ACHN (cell line): ENCODE results near the gene CACNA1C.
A peak's percentile ranks its signal among the peaks of the same experiment; 100 is the strongest.

ENCODE experiments used
- DNase-seq: peaks from one replicate; pipeline ENCODE4 v3.0.0-alpha.2; 2015
- in situ Hi-C: cut with HindIII; loops from 2 replicates; pipeline ENCODE4 v1.10.0; 2017; ENCODE audit warnings: low sequenced_read_pairs, low pct_ligation_motif_present, low pct_unique_long_range_greater_than_20kb

The CACNA1C gene

GRCh38 chr12:2032506-2032905, 20.3 kb upstream of the CACNA1C start:
- DNase-seq, result no peak
- in situ Hi-C loops, result no loop called here

GRCh38 chr12:2034633-2035430, 18.0 kb upstream of the CACNA1C start:
- in situ Hi-C loops, result no loop called here
- peak; percentile 90 for DNase-seq

GRCh38 chr12:2035431-2036055, 17.2 kb upstream of the CACNA1C start:
- no peak for DNase-seq
- in situ Hi-C loops, result no loop called here

- no peak for DNase-seq
- in situ Hi-C loops, result no loop called here
Observed at GRCh38 chr12:2039034-2039433, 13.8 kb upstream of the CACNA1C start.

GRCh38 chr12:2043054-2043453, 9.7 kb upstream of the CACNA1C start:
- DNase-seq, result no peak
- in situ Hi-C loops, result no loop called here

- no peak for DNase-seq
- in situ Hi-C loops, result no loop called here
Observed at GRCh38 chr12:2044165-2044564, 8.6 kb upstream of the CACNA1C start.

- in situ Hi-C loops, result no loop called here
- no peak for DNase-seq
Observed at GRCh38 chr12:2046957-2047356, 5.8 kb upstream of the CACNA1C start.

- no peak for DNase-seq
- in situ Hi-C loops, result no loop called here
Observed at GRCh38 chr12:2047752-2048151, 5.0 kb upstream of the CACNA1C start.

GRCh38 chr12:2049604-2050540, 2.9 kb upstream of the CACNA1C start:
- no peak for DNase-seq
- in situ Hi-C loops, result no loop called here

GRCh38 chr12:2051700-2052621, 826 bp upstream of the CACNA1C start:
- in situ Hi-C loops, result no loop called here
- DNase-seq, result no peak

GRCh38 chr12:2053691-2054090, 904 bp downstream of the CACNA1C start:
- DNase-seq, result no peak
- in situ Hi-C loops, result no loop called here

- in situ Hi-C loops, result no loop called here
- no peak for DNase-seq
Observed at GRCh38 chr12:2054091-2055018, 1.6 kb downstream of the CACNA1C start.

GRCh38 chr12:2057041-2057794, 4.4 kb downstream of the CACNA1C start:
- DNase-seq, result peak; percentile 65
- in situ Hi-C loops, result no loop called here

GRCh38 chr12:2057795-2058408, 5.1 kb downstream of the CACNA1C start:
- in situ Hi-C loops, result no loop called here

GRCh38 chr12:2058837-2059236, 6.0 kb downstream of the CACNA1C start:
- no peak for DNase-seq
- in situ Hi-C loops, result no loop called here

More at GRCh38 chr12:2057795-2058408, 5.1 kb downstream of the CACNA1C start:
- no peak for DNase-seq

- in situ Hi-C loops, result no loop called here
- no peak for DNase-seq
Observed at GRCh38 chr12:2061402-2061801, 8.6 kb downstream of the CACNA1C start.
